ENCODE measurements around the gene LRRC53.

LRRC53 gene

DNA sequence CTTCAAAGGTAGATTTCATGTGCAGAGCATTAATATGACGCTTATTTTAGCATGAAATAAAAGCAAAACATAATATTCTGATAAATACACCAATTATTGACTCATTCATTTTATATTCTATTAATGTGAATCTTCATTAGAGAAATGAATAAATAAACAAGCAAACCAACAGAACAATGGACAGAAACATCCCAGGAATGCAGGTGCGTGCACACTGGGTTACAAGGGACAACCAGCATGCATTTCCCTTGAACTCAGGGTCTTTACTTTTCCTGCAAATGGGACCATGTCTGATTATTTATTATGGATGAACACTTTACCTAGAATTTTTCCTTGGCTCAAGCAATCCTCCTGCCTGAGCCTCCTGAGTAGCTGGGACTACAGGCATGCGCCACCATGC, 13.5 kb downstream of the LRRC53 start:
- no peak for DNase-seq (ENCODE audit: extremely low read depth in 1 of 2, low read depth in 1 of 2)

GRCh38 chr1:74496669-74497068, 15.7 kb downstream of the LRRC53 start:
- DNase-seq (ENCODE audit: extremely low read depth in 1 of 2, low read depth in 1 of 2), result no peak

- no peak for DNase-seq (ENCODE audit: extremely low read depth in 1 of 2, low read depth in 1 of 2)
These were observed 26.4 kb downstream of the LRRC53 start for GRCh38 chr1:74486036-74486435.

- no peak for DNase-seq (ENCODE audit: extremely low read depth in 1 of 2, low read depth in 1 of 2)
These were observed 26.8 kb downstream of the LRRC53 start for GRCh38 chr1:74485622-74486021.

- DNase-seq (ENCODE audit: extremely low read depth in 1 of 2, low read depth in 1 of 2), result no peak
These were observed 30.8 kb downstream of the LRRC53 start for GRCh38 chr1:74481607-74482006.

DNA sequence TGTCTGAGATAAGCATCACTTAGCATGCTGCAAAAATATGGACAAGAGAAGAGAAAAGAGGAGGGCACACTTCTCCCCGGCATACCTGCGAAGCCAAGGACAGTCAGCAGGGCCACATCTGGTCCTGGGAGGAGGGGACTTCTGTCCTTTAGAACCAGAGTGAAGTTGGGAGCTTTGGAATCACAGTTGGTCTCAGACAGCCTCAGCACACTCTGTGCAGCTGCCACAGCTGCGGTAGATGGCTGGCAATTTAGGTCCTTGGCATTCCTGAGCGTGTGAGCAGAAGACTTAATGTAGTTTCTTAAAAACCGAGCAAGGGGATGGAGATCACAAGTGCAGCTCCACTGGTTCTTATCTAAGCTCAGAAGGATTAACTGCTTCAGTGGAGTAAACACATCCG, 32.3 kb downstream of the LRRC53 start:
- DNase-seq (ENCODE audit: extremely low read depth in 1 of 2, low read depth in 1 of 2), result no peak

- no peak for DNase-seq (ENCODE audit: extremely low read depth in 1 of 2, low read depth in 1 of 2)
These were observed 33.4 kb downstream of the LRRC53 start for GRCh38 chr1:74478979-74479378.

- no peak for DNase-seq (ENCODE audit: extremely low read depth in 1 of 2, low read depth in 1 of 2)
These were observed 37.8 kb downstream of the LRRC53 start for GRCh38 chr1:74474585-74474984.

GRCh38 chr1:74471470-74471869, 40.9 kb downstream of the LRRC53 start:
- no peak for DNase-seq (ENCODE audit: extremely low read depth in 1 of 2, low read depth in 1 of 2)

GRCh38 chr1:74470936-74471335, 41.5 kb downstream of the LRRC53 start:
- no peak for DNase-seq (ENCODE audit: extremely low read depth in 1 of 2, low read depth in 1 of 2)

DNA sequence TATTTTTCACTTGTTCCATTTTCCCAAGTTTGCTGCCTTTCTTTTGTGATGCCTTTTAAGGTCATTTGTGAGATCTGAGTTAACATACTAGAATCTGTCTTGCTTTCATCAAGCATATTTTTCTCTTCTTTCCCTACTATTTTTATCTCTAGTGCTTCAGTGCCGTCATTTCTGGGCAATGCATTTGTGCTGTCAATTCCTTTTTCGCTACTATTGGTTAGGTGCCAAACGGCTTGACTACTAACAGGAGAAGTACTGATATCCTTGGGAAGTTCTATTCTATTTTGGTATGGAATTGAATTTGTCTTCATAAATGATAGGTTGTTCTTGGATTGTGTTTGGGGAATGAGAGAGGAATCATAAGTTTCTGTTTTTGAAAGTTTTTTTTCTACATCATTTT, 42.2 kb downstream of the LRRC53 start:
- DNase-seq (ENCODE audit: extremely low read depth in 1 of 2, low read depth in 1 of 2), result no peak

DNA sequence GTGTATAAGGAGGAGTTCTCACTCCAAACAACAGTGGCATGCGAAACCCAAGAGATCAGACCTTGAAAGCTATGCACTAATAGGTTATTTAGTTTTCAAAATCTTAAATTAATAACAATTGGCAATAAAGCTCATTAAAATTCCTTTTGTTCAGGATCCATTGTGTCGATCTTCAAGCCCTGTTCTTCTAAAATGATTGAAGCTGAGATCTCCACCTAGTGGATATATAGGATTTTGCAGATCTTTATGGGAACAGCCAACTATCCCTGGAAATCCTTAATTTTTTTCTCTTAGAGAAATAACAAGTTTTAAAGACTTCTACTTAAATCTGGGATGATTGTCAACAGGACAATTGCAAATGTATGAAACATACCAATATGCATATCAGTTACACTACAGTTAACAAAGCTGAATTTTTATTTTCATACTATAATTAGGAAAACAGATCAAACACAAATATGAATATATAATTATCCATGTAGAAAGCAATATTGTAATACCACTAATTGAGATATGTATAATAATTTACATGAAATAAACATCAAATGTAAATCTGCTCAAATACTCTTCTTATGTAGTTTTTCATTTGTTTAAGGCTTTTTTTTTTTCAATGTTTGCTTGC, 43.3 kb downstream of the LRRC53 start:
- DNase-seq (ENCODE audit: extremely low read depth in 1 of 2, low read depth in 1 of 2), result no peak

DNA sequence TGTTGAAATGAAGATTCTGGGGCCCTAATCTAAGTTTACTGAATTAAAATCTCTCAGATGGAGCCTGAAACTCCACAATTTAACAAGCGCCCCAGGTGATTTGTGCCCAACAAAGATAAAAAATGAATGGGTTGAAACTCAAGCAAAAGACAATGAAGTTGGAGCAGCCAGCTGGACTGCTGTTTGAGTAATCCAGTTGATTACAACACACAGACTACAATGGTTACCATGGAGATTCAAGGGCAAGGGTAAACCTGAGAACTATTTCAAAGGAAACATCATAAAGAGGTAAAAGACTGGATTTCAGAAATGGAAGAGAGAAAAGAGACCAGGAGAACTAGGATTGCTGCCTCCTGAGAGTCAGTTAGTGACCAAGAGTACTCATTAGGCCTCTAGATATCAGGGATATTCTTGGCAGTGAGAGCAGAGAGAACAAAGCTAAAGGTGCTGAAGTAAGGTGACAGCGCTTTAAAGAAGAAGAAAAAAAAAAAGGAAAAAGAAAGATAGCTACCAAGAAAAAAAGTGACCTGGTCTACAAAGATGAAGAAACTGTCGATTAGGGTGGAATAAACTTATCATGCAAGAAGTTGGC, 44.5 kb downstream of the LRRC53 start:
- no peak for DNase-seq (ENCODE audit: extremely low read depth in 1 of 2, low read depth in 1 of 2)

- no peak for DNase-seq (ENCODE audit: extremely low read depth in 1 of 2, low read depth in 1 of 2)
These were observed 47.2 kb downstream of the LRRC53 start for GRCh38 chr1:74465193-74465681.

DNA sequence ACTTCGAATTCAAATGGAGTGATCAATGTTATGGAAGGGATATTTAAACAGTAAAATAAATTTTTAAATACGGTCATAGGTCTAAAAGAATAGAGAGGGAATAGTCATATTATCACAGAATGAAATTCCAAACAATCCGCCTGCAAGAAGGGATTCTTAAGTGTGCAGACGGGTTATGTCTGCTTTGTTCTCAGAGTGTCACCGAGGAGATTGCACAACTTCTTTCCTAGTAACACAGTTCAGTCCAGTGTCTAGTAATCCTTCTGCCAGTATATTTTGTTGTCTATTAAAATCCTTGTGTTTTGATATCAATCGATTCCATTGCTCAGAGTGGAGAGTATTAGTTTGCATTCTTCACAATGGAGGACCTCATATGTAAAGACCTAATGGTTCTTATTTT, 48.4 kb downstream of the LRRC53 start:
- no peak for DNase-seq (ENCODE audit: extremely low read depth in 1 of 2, low read depth in 1 of 2)

DNA sequence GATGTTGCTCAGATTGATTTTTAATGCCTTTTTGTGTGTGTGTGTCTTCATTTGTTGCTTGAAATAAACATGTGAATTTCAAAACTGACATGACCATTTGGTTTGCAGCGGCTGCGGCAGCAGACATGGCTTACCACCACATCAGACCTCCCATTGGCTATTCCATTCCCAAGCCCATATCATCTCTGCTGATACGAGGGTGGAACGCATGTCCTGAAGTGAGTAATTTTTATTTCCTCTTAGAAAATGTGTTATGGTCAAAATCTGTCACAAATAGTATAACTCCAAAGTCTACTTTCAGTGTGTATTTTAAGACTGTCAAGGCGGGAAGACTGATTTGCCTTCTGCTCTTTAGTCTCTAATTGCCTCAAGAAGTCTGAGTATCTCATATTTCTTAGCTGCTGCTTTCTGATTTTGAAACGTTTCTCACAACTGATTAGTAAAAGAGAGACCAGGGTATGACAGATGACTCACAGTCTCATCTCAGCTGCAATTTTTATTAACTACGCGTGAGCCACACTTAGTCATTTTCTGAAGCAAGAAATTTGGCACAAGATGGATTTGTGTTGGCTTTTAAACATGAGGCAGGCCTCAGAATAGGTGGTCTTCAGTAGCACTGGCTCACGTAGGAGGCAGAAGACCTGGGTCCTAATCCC, 49.0 kb downstream of the LRRC53 start:
- DNase-seq (ENCODE audit: extremely low read depth in 1 of 2, low read depth in 1 of 2), result no peak

- DNase-seq (ENCODE audit: extremely low read depth in 1 of 2, low read depth in 1 of 2), result no peak
These were observed 55.2 kb downstream of the LRRC53 start for GRCh38 chr1:74457253-74457652.

DNA sequence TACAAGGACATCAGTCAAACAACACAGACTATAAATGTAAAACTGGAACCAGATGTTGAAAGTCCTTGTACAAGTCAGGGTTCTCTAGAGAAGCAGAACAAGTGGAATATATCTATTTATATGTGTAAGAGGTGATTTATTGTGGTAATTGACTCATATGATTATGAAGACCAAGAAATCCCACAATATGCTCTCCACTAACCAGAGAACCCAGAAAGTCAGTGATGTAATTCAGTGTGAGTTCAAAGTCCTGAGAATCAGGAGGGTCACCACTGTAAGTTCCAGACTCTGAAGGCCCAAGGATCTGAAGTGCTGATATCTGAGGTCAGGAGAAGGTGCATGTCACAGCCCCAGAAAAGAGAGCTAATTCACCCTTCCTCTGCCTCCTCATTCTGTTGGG, 57.0 kb downstream of the LRRC53 start:
- DNase-seq (ENCODE audit: extremely low read depth in 1 of 2, low read depth in 1 of 2), result no peak

DNA sequence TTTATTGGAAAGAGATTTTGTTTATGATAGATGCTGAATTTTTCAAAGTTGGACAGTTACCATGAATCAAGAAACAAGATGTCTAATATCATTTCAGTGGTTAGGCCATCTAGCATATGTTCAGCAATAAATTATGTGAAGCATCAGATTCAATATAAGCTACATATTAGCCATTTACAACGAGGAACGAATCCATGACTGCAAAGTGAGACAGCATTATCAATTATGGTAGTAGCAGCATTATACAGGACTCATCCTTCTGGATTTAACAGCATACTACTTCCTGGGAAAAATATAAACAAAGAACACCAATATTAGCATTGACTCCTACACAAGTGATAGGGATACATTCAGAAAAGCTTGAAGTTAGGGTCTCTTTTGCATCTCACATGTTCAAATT, 59.1 kb downstream of the LRRC53 start:
- no peak for DNase-seq (ENCODE audit: extremely low read depth in 1 of 2, low read depth in 1 of 2)

DNA sequence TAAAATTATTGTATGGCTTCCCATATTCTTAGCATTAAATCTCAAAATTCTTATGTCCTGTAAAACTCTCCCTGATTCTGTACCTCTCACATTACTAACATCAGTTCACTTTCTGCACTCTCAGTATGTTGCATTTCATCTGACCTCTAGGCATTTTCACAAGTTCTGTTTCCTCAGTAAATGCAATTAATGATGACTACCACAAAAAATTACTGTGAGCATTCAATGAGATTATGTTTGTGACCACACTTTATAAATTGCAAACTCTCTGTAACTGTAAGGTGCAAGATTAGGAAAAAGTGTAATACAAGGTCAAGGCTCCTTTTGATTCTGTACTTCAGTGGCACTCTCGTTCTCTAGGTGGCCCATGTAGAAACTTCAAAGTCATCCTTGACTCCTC, 60.4 kb downstream of the LRRC53 start:
- DNase-seq (ENCODE audit: extremely low read depth in 1 of 2, low read depth in 1 of 2), result no peak

GRCh38 chr1:74437035-74437434, 75.4 kb downstream of the LRRC53 start:
- DNase-seq (ENCODE audit: extremely low read depth in 1 of 2, low read depth in 1 of 2), result no peak

- no peak for DNase-seq (ENCODE audit: extremely low read depth in 1 of 2, low read depth in 1 of 2)
These were observed 76.3 kb downstream of the LRRC53 start for GRCh38 chr1:74436078-74436477.
